CD14-positive monocyte (primary cell): Measurements from ENCODE around the gene NPR3. TPM values are rescaled to one million over a fixed set of nuclear protein-coding genes. Genes with fewer than 3 reads are reported as not detected.

Source experiments
- DNase-seq, 3 donors: peaks; one replicate each; pipeline ENCODE4 v3.0.0-alpha.2; 2011 to 2022
- H2AFZ ChIP-seq: 2 replicates; pipeline ENCODE4 v1.6.0; 2012; ENCODE audit warnings: mild to moderate bottlenecking, low read depth, low read length, inconsistent platforms; ENCODE audit not compliant: insufficient read depth, poor library complexity, severe bottlenecking
- H3K27ac ChIP-seq, 2 donors: 1 replicate in 1 of 2; 2 replicates in 1 of 2; pipeline ENCODE4 v1.5.1; 2012 to 2013; ENCODE audit warnings: low read length in 2 of 2, control low read depth in 1 of 2, inconsistent platforms in 1 of 2, low read depth in 1 of 2, mild to moderate bottlenecking in 1 of 2
- H3K27me3 ChIP-seq, 2 donors: one replicate each; pipeline versions ENCODE4 v1.6.0 to v1.6.1; 2011 to 2013; ENCODE audit warnings: low read length in 2 of 2; ENCODE audit not compliant: control insufficient read depth in 2 of 2, insufficient read depth in 2 of 2
- H3K36me3 ChIP-seq, 2 donors: replicated peaks in 1 of 2; 1 replicate in 1 of 2; 2 replicates in 1 of 2; pipeline versions ENCODE4 v1.5.1 to v1.6.1; 2012 to 2013; ENCODE audit warnings: low read length in 2 of 2, control low read depth in 1 of 2, inconsistent platforms in 1 of 2, mild to moderate bottlenecking in 1 of 2; ENCODE audit not compliant: insufficient read depth in 2 of 2, control insufficient read depth in 1 of 2
- H3K4me1 ChIP-seq, 2 donors: 1 replicate in 1 of 2; 2 replicates in 1 of 2; pipeline versions ENCODE4 v1.5.1 to v1.6.1; 2012 to 2013; ENCODE audit warnings: low read length in 2 of 2, control low read depth in 1 of 2, inconsistent platforms in 1 of 2, mild to moderate bottlenecking in 1 of 2, moderate library complexity in 1 of 2; ENCODE audit not compliant: insufficient read depth in 2 of 2, control insufficient read depth in 1 of 2
- H3K4me2 ChIP-seq: replicated peaks from 2 replicates; pipeline ENCODE3; 2012; ENCODE audit warnings: low read length, moderate library complexity, mild to moderate bottlenecking; ENCODE audit not compliant: poor library complexity, severe bottlenecking; ENCODE audit errors: extremely low read depth
- H3K4me3 ChIP-seq, 3 experiments: fragments of 200-600 bp in 1 of 3; sonication (generic) in 1 of 3; replicated peaks in 1 of 3; 1 replicate in 2 of 3; 2 replicates in 1 of 3; pipeline ENCODE4 v1.5.1; 2011 to 2013; ENCODE audit warnings: low read length in 3 of 3, mild to moderate bottlenecking in 3 of 3, control low read depth in 2 of 3, low read depth in 2 of 3, inconsistent platforms in 1 of 3, moderate library complexity in 1 of 3
- H3K79me2 ChIP-seq: 2 replicates; pipeline ENCODE4 v1.6.0; 2012; ENCODE audit warnings: mild to moderate bottlenecking, control low read depth, inconsistent platforms, low read length, moderate library complexity; ENCODE audit not compliant: insufficient read depth
- H3K9ac ChIP-seq: 2 replicates; pipeline ENCODE4 v1.6.0; 2017; ENCODE audit warnings: low read length, mild to moderate bottlenecking; ENCODE audit not compliant: insufficient read depth, poor library complexity, severe bottlenecking
- H3K9me3 ChIP-seq, 2 donors: replicated peaks in 1 of 2; 1 replicate in 1 of 2; 2 replicates in 1 of 2; pipeline versions ENCODE4 v1.5.1 to v1.6.1; 2012 to 2013; ENCODE audit warnings: low read length in 2 of 2, control low read depth in 1 of 2; ENCODE audit not compliant: control insufficient read depth in 1 of 2, insufficient read depth in 1 of 2
- H4K20me1 ChIP-seq: 2 replicates; pipeline ENCODE4 v1.6.0; 2012; ENCODE audit warnings: mild to moderate bottlenecking, low read length, control low read depth, moderate library complexity; ENCODE audit not compliant: insufficient read depth
- H3K27ac Mint-ChIP-seq, 7 donors: one replicate each; pipeline ENCODE4 v1.8.0; 2020; ENCODE audit warnings: mild to moderate bottlenecking in 7 of 7, mixed read lengths in 7 of 7, moderate library complexity in 6 of 7, inconsistent platforms in 2 of 7
- H3K27me3 Mint-ChIP-seq, 3 donors: one replicate each; pipeline ENCODE4 v1.8.0; 2021 to 2022; ENCODE audit warnings: low read depth in 3 of 3, mild to moderate bottlenecking in 3 of 3, mixed read lengths in 3 of 3, moderate library complexity in 3 of 3, inconsistent platforms in 1 of 3
- H3K36me3 Mint-ChIP-seq, 2 donors: one replicate each; pipeline ENCODE4 v1.8.0; 2020; ENCODE audit warnings: mixed read lengths in 2 of 2, inconsistent platforms in 1 of 2, mild to moderate bottlenecking in 1 of 2
- H3K4me1 Mint-ChIP-seq: one replicate; pipeline ENCODE4 v1.8.0; 2020; ENCODE audit warnings: mild to moderate bottlenecking, mixed read lengths
- H3K4me3 Mint-ChIP-seq, 2 donors: one replicate each; pipeline ENCODE4 v1.8.0; 2020; ENCODE audit warnings: mild to moderate bottlenecking in 2 of 2, mixed read lengths in 2 of 2, moderate library complexity in 1 of 2
- H3K9me3 Mint-ChIP-seq, 7 donors: one replicate each; pipeline ENCODE4 v1.8.0; 2020 to 2022; ENCODE audit warnings: mixed read lengths in 7 of 7, mild to moderate bottlenecking in 6 of 7, moderate library complexity in 6 of 7, inconsistent platforms in 2 of 7
- CTCF ChIP-seq: fragments of 200-600 bp; IDR thresholded peaks from one replicate; pipeline ENCODE4 v1.8.0; 2022; ENCODE audit warnings: antibody characterized with exemption, mild to moderate bottlenecking
- WGBS: methylation state at CpG from one replicate; pipeline ENCODE4 v1.1.5; 2013; ENCODE audit warnings: missing lambda C conversion rate; ENCODE audit not compliant: insufficient coverage; 5-methylcytosine and 5-hydroxymethylcytosine counted together
- intact Hi-C, 2 donors: fragments of 100-400 bp; cut with micrococcal nuclease; formaldehyde crosslinking; loops; one replicate each; pipeline versions ENCODE4 v1.15.0 to v1.15.1; 2023
- polyA plus RNA-seq, 3 donors: library from polyadenylated mRNA; depleted of rRNA in 1 of 3; unstranded in 2 of 3; stranded (reverse) in 1 of 3; fragments of 300-500 nt in 2 of 3; fragments of >200 nt in 1 of 3; fragmentation: Illumina TruSeq in 2 of 3; gene quantifications; 1 replicate in 2 of 3; 2 replicates in 1 of 3; pipeline ENCODE4 v1.2.3, GENCODE V29; 2012 to 2021

NPR3 gene
- polyA plus RNA-seq, 3 donors = not detected

GRCh38 chr5:32679218-32679617 lies 31.9 kb upstream of the NPR3 start:
- no peaks in the 10 kb centered on the region for H3K27me3 ChIP-seq
- H3K36me3 ChIP-seq = no peaks in the 10 kb centered on the region
- intact Hi-C loops = no loop called here
- no peaks in the 10 kb centered on the region for H3K79me2 ChIP-seq
- no peak overlapping the region for H3K4me2 ChIP-seq
- H3K27ac ChIP-seq = no peak overlapping the region
- no peak overlapping the region for H3K9ac ChIP-seq
- no peaks in the 10 kb centered on the region for H3K36me3 Mint-ChIP-seq
- peaks cover 1 to 9% of the 10 kb centered on the region in 2 donors for H3K9me3 ChIP-seq
- H3K4me3 ChIP-seq = no peak overlapping the region
- H4K20me1 ChIP-seq = no peaks in the 10 kb centered on the region
- peaks cover 0 to 1% (median 0%) of the 10 kb centered on the region in 3 donors for H3K27me3 Mint-ChIP-seq
- H3K4me1 ChIP-seq = no peaks in the 10 kb centered on the region
- no peak for TF ChIP-seq CTCF
- 14% methylated on average over 1 of the region's 1 CpG for WGBS
- peaks cover 8 to 29% (median 19%) of the 10 kb centered on the region in 7 donors for H3K9me3 Mint-ChIP-seq
- H2AFZ ChIP-seq = no peak overlapping the region
- no peak overlapping the region for H3K27ac Mint-ChIP-seq
- H3K4me3 Mint-ChIP-seq = no peak overlapping the region
- H3K4me1 Mint-ChIP-seq = no peaks in the 10 kb centered on the region
- DNase-seq = no peak

- DNase-seq = no peak
- Histone ChIP-seq H4K20me1 (no peaks in the 10 kb centered on the region), H3K4me3 (no peak overlapping the region), H3K9ac (no peak overlapping the region), H3K79me2 (no peaks in the 10 kb centered on the region), H3K4me1 (no peaks in the 10 kb centered on the region), H3K9me3 (peaks cover 6 to 15% of the 10 kb centered on the region in 2 donors), H3K4me2 (no peak overlapping the region), H2AFZ (no peak overlapping the region), H3K36me3 (no peaks in the 10 kb centered on the region), H3K27me3 (no peaks in the 10 kb centered on the region), H3K27ac (no peak overlapping the region)
- Mint-ChIP-seq H3K9me3 (peaks cover 4 to 35% (median 23%) of the 10 kb centered on the region in 7 donors), H3K27ac (no peak overlapping the region), H3K4me3 (no peak overlapping the region), H3K36me3 (no peaks in the 10 kb centered on the region), H3K27me3 (no peaks in the 10 kb centered on the region), H3K4me1 (no peaks in the 10 kb centered on the region)
- TF ChIP-seq CTCF = no peak
- 84% methylated on average over 2 of the region's 2 CpGs for WGBS
- intact Hi-C loops = no loop called here
These were observed 30.9 kb upstream of the NPR3 start for GRCh38 chr5:32680183-32680582.
